SH-SY5Y (cell line): Measurements from ENCODE around the gene RFNG.

Source experiments
- GATA2 ChIP-seq: IDR thresholded peaks from 2 replicates; pipeline ENCODE4 v1.6.1; 2011; ENCODE audit warnings: mild to moderate bottlenecking, low read depth, low read length
- GATA3 ChIP-seq: IDR thresholded peaks from 2 replicates; pipeline ENCODE4 v1.6.1; 2011; ENCODE audit warnings: low read depth, mild to moderate bottlenecking, low read length, moderate library complexity

DNA sequence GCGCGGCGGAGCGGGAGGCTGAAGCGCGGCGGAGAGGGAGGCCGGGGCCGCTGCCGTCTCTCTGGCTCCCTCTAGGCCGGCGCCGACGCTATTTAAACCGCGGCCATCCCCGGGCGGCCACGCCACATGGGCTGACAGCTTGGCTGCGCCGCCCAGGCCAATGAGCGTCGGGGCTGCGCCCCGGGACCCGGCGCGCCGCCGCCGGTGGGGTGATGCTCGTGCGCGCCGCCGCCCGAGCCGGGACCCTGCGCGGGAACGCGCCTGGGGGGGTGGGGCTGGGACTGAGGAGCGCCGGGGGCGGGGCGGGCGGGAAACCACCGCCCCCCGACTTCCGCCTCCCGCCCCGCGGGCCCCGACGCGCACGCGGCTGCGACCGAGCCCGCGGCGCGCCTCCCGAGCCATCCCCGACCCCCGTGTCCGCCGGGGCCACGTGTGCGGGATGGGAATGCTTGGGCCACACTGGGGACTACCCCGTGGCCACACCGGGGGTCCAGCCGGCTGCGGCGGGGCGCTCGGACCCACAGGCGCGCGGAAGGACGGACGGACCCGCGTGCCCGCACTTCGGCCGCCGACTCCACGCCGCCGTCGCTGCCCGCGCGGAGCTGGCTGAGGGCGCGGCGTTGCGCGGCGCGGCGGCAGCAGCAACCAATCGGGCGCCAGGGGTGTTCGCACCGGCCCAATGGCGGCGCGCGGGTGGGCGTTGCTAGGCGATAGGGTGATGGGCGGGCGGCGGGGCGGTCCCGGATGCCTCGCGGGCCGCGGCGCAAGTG, 46.7 kb upstream of the RFNG start, which contains the start of gene FASN:
- TF ChIP-seq GATA3 (no peak), GATA2 (peak; percentile 8; the same call in 1 of the 2 replicates)
